ENCODE results near the gene F10.

DNA sequence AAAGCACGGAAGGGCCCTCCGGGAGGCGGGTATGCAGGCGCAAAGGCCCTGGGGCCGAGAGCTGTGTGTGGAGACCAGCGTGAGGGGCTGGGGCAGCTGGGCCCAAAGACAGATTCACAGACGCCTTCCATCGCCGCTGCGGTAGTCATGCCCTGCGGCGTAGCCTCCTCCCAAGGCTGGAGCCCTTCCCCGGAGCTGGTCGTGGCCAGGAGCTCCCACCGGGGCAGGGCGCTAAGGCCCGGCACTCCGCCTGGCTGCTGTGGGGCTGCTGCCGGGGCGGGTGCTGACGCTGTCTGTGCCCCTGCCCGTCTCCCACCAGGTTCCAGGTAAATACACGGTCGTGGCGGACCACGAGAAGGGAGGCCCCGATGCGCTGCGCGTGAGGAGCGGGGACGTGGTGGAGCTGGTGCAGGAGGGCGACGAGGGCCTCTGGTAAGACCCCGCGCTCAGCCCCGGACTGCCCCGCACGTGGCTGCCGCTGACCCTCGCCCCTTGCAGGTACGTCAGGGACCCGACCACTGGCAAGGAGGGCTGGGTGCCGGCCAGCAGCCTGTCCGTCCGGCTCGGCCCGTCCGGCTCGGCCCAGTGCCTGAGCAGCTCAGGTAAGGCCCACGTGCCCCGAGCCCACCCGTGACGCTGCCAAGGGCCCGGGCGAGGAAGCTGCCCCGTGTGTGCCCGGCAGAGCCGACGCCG is 26.4 kb upstream of the F10 start:
- TF ChIP-seq, protein P1, sequence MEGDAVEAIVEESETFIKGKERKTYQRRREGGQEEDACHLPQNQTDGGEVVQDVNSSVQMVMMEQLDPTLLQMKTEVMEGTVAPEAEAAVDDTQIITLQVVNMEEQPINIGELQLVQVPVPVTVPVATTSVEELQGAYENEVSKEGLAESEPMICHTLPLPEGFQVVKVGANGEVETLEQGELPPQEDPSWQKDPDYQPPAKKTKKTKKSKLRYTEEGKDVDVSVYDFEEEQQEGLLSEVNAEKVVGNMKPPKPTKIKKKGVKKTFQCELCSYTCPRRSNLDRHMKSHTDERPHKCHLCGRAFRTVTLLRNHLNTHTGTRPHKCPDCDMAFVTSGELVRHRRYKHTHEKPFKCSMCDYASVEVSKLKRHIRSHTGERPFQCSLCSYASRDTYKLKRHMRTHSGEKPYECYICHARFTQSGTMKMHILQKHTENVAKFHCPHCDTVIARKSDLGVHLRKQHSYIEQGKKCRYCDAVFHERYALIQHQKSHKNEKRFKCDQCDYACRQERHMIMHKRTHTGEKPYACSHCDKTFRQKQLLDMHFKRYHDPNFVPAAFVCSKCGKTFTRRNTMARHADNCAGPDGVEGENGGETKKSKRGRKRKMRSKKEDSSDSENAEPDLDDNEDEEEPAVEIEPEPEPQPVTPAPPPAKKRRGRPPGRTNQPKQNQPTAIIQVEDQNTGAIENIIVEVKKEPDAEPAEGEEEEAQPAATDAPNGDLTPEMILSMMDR (conservative IDR thresholded peaks at IDR 0.05; ENCODE audit: low read length) = no peak
- no peak for TF ChIP-seq EZH2phosphoT487 (IDR thresholded peaks at IDR 0.05; ENCODE audit: borderline replicate concordance, low read depth, low read length)

Data from OCI-LY7 (cell line).